Ishikawa (cell line): ENCODE measurements around the gene PYCARD.

Experiments
- MAX ChIP-seq: IDR thresholded peaks from 2 replicates; pipeline ENCODE4 v1.6.1; 2012
- REST ChIP-seq: IDR thresholded peaks from 2 replicates; pipeline ENCODE4 v1.6.1; 2012; ENCODE audit warnings: low read depth, mild to moderate bottlenecking

GRCh38 chr16:31251435-31251834 is 48.9 kb upstream of the PYCARD start:
- TF ChIP-seq MAX: no peak
- TF ChIP-seq REST: no peak
